ENCODE data around the gene KCNN2.

Gene KCNN2

GRCh38 chr5:114458726-114459125 is 96.9 kb downstream of the KCNN2 start:
- no peak overlapping the region for H3K4me2 ChIP-seq (ENCODE audit: low read length)
- no peaks in the 10 kb centered on the region for H3K9me3 ChIP-seq (replicated peaks; ENCODE audit: low read length)
- H3K36me3 ChIP-seq (ENCODE audit: insufficient read depth, low read length): no peaks in the 10 kb centered on the region
- H3K27me3 ChIP-seq (ENCODE audit: control insufficient read depth, insufficient read depth, low read length): no peaks in the 10 kb centered on the region
- no peak overlapping the region for H3K9ac ChIP-seq (ENCODE audit: low read depth, low read length)
- H3K4me3 ChIP-seq (ENCODE audit: low read length): no peak overlapping the region
- H3K4me1 ChIP-seq (ENCODE audit: control insufficient read depth, insufficient read depth, low read length): no peaks in the 10 kb centered on the region

GRCh38 chr5:114467171-114467570 is 105.3 kb downstream of the KCNN2 start:
- no peaks in the 10 kb centered on the region for H3K4me1 ChIP-seq (ENCODE audit: control insufficient read depth, insufficient read depth, low read length)
- no peak overlapping the region for H3K9ac ChIP-seq (ENCODE audit: low read depth, low read length)
- no peak overlapping the region for H3K4me3 ChIP-seq (ENCODE audit: low read length)
- H3K9me3 ChIP-seq (replicated peaks; ENCODE audit: low read length): no peaks in the 10 kb centered on the region
- H3K27me3 ChIP-seq (ENCODE audit: control insufficient read depth, insufficient read depth, low read length): no peaks in the 10 kb centered on the region
- no peaks in the 10 kb centered on the region for H3K36me3 ChIP-seq (ENCODE audit: insufficient read depth, low read length)
- no peak overlapping the region for H3K4me2 ChIP-seq (ENCODE audit: low read length)

DNA sequence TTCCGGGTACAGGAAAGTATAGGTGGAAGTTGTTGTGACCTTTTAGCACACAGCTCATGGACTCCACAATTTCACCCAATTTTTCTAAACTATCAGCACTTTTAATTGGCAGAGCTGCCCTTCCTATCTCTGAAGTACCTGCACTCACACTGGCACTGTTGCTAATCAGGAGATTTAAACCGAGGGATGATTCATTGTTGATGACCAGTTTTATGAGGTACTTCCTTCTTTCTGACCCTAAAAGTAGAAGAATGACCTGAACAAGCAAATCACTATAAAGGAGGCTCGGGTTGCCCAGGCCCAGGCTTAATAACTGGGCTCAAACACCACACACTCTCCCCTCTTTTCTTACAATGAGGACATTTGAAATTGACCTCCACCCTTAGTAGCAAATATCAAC is 105.9 kb downstream of the KCNN2 start:
- H3K9ac ChIP-seq (ENCODE audit: low read depth, low read length): no peak overlapping the region
- no peaks in the 10 kb centered on the region for H3K9me3 ChIP-seq (replicated peaks; ENCODE audit: low read length)
- no peaks in the 10 kb centered on the region for H3K36me3 ChIP-seq (ENCODE audit: insufficient read depth, low read length)
- no peak overlapping the region for H3K4me3 ChIP-seq (ENCODE audit: low read length)
- no peaks in the 10 kb centered on the region for H3K27me3 ChIP-seq (ENCODE audit: control insufficient read depth, insufficient read depth, low read length)
- H3K4me2 ChIP-seq (ENCODE audit: low read length): no peak overlapping the region
- H3K4me1 ChIP-seq (ENCODE audit: control insufficient read depth, insufficient read depth, low read length): no peaks in the 10 kb centered on the region

DNA sequence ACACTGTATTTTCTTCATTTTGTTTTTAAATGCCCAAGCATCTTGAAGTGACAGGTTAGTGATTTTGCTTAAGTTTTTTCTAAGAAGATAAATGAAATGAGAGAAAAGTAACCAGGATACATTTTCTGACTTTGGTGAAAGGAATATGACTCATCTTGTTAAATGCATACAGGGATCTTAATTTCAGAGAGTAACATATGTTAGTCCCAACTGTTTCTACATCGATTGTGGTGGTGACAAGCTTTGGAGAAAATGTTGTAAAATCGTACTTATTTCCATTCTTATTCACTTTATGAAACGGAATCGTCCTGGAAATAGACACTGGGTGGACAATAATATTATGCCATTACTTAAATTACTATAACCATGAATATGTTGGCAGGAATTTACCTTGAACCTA is 107.5 kb downstream of the KCNN2 start:
- Histone ChIP-seq H3K27me3 (ENCODE audit: control insufficient read depth, insufficient read depth, low read length) (no peaks in the 10 kb centered on the region), H3K4me2 (ENCODE audit: low read length) (no peak overlapping the region), H3K36me3 (ENCODE audit: insufficient read depth, low read length) (no peaks in the 10 kb centered on the region), H3K4me1 (ENCODE audit: control insufficient read depth, insufficient read depth, low read length) (no peaks in the 10 kb centered on the region), H3K9ac (ENCODE audit: low read depth, low read length) (no peak overlapping the region), H3K9me3 (replicated peaks; ENCODE audit: low read length) (no peaks in the 10 kb centered on the region), H3K4me3 (ENCODE audit: low read length) (no peak overlapping the region)

GRCh38 chr5:114471529-114471928 is 109.7 kb downstream of the KCNN2 start:
- no peaks in the 10 kb centered on the region for H3K4me1 ChIP-seq (ENCODE audit: control insufficient read depth, insufficient read depth, low read length)
- no peaks in the 10 kb centered on the region for H3K9me3 ChIP-seq (replicated peaks; ENCODE audit: low read length)
- H3K4me3 ChIP-seq (ENCODE audit: low read length): no peak overlapping the region
- no peaks in the 10 kb centered on the region for H3K27me3 ChIP-seq (ENCODE audit: control insufficient read depth, insufficient read depth, low read length)
- no peaks in the 10 kb centered on the region for H3K36me3 ChIP-seq (ENCODE audit: insufficient read depth, low read length)
- no peak overlapping the region for H3K9ac ChIP-seq (ENCODE audit: low read depth, low read length)
- no peak overlapping the region for H3K4me2 ChIP-seq (ENCODE audit: low read length)

- no peaks in the 10 kb centered on the region for H3K4me1 ChIP-seq (ENCODE audit: control insufficient read depth, insufficient read depth, low read length)
- H3K9me3 ChIP-seq (replicated peaks; ENCODE audit: low read length): no peaks in the 10 kb centered on the region
- H3K36me3 ChIP-seq (ENCODE audit: insufficient read depth, low read length): no peaks in the 10 kb centered on the region
- no peaks in the 10 kb centered on the region for H3K27me3 ChIP-seq (ENCODE audit: control insufficient read depth, insufficient read depth, low read length)
- no peak overlapping the region for H3K4me3 ChIP-seq (ENCODE audit: low read length)
- no peak overlapping the region for H3K9ac ChIP-seq (ENCODE audit: low read depth, low read length)
- no peak overlapping the region for H3K4me2 ChIP-seq (ENCODE audit: low read length)
Observed at GRCh38 chr5:114473541-114473940, 111.7 kb downstream of the KCNN2 start.

DNA sequence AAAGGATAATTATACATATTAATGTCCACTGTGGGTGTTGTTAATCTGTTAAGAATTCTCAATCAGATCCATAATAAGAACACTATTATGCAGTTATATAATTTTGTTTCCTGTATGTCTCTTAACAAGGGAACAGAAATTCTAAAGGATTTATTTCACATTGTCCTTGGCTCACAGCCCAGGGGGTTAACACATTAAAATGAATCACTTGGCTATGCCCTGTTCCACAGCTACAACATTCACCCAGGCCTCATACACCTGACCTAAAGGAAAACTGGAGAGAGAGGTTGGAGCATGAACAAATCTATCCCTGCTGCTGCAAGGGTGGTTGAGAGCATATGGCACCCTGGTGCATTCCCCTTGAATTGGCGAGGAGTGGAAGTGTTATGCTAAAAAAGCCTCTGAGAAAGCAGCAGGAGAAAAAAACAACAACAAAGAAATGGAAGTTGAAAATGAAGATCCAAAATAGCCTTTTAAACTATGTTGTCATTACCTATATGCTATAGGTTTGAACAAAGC is 116.0 kb downstream of the KCNN2 start:
- no peaks in the 10 kb centered on the region for H3K27me3 ChIP-seq (ENCODE audit: control insufficient read depth, insufficient read depth, low read length)
- no peak overlapping the region for H3K4me3 ChIP-seq (ENCODE audit: low read length)
- H3K9ac ChIP-seq (ENCODE audit: low read depth, low read length): no peak overlapping the region
- H3K36me3 ChIP-seq (ENCODE audit: insufficient read depth, low read length): no peaks in the 10 kb centered on the region
- no peak overlapping the region for H3K4me2 ChIP-seq (ENCODE audit: low read length)
- no peaks in the 10 kb centered on the region for H3K9me3 ChIP-seq (replicated peaks; ENCODE audit: low read length)
- H3K4me1 ChIP-seq (ENCODE audit: control insufficient read depth, insufficient read depth, low read length): no peaks in the 10 kb centered on the region

DNA sequence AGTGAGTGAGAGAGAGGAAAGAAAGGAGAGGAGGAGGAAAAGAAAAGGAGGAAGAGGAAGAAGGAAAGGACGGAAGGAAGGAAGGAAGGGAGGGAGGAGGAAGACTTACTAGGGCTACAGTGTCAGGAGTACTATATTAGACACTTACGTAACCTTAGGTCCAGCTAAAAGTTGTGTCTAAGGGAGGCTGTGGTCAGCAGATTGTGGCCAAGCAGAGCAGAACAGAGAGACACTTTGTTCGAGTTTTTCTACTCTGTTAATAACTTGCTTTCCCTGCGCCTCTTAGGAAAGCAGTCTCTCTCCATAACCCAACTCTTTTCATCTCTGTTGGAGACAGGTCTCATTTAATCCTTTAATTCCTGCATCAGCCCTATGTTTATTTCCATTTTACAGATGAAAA is 138.9 kb downstream of the KCNN2 start:
- no peak overlapping the region for H3K4me3 ChIP-seq (ENCODE audit: low read length)
- H3K4me1 ChIP-seq (ENCODE audit: control insufficient read depth, insufficient read depth, low read length): no peaks in the 10 kb centered on the region
- H3K9me3 ChIP-seq (replicated peaks; ENCODE audit: low read length): no peaks in the 10 kb centered on the region
- no peak overlapping the region for H3K9ac ChIP-seq (ENCODE audit: low read depth, low read length)
- no peaks in the 10 kb centered on the region for H3K27me3 ChIP-seq (ENCODE audit: control insufficient read depth, insufficient read depth, low read length)
- no peak overlapping the region for H3K4me2 ChIP-seq (ENCODE audit: low read length)
- H3K36me3 ChIP-seq (ENCODE audit: insufficient read depth, low read length): no peaks in the 10 kb centered on the region

DNA sequence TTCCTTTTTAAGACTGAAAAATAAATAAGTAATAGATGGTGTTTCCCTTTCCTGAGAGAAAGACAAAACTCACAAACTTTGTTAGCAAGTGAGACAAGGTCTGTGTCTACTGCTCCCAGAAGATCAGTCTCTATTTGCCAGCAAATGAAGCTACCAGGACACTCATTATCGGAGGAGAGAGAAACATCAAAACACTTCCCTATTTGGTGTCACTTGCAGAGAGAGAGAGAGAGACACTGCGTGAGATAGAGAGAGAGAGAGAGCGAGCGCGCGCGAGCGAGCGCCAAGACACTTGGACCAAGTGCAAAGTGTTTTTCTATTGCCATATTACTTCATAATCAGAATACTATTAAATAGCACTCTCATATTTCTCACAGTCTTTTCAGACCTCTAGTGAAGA is 142.7 kb downstream of the KCNN2 start:
- Histone ChIP-seq H3K4me1 (ENCODE audit: control insufficient read depth, insufficient read depth, low read length) (no peaks in the 10 kb centered on the region), H3K9me3 (replicated peaks; ENCODE audit: low read length) (no peaks in the 10 kb centered on the region), H3K9ac (ENCODE audit: low read depth, low read length) (no peak overlapping the region), H3K36me3 (ENCODE audit: insufficient read depth, low read length) (no peaks in the 10 kb centered on the region), H3K27me3 (ENCODE audit: control insufficient read depth, insufficient read depth, low read length) (no peaks in the 10 kb centered on the region), H3K4me2 (ENCODE audit: low read length) (no peak overlapping the region), H3K4me3 (ENCODE audit: low read length) (no peak overlapping the region)

- Histone ChIP-seq H3K4me1 (ENCODE audit: control insufficient read depth, insufficient read depth, low read length) (no peaks in the 10 kb centered on the region), H3K27me3 (ENCODE audit: control insufficient read depth, insufficient read depth, low read length) (no peaks in the 10 kb centered on the region), H3K4me2 (ENCODE audit: low read length) (no peak overlapping the region), H3K9ac (ENCODE audit: low read depth, low read length) (no peak overlapping the region), H3K4me3 (ENCODE audit: low read length) (no peak overlapping the region), H3K9me3 (replicated peaks; ENCODE audit: low read length) (peaks cover 4% of the 10 kb centered on the region), H3K36me3 (ENCODE audit: insufficient read depth, low read length) (no peaks in the 10 kb centered on the region)
Observed at GRCh38 chr5:114524221-114524620, 162.4 kb downstream of the KCNN2 start.

DNA sequence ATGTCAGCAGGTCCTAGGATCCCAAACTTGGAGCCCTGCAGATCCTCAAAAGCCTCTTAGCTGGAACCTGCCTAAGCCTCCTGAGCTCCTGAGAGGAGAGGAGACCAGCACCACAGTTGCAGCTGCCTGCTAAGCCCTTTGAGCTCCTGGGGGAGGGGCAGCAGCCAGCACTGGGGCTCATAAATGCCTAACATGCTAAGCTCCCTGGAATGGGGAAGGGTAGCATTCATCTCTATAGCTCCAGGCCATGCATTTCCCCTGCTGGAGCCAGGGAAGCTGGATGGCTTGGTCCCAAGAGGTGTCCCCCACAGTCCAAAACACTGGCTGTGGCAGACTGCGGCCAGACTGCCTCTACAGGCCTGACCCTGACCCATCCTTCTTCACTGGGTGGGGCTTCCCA is 182.7 kb downstream of the KCNN2 start:
- no peak overlapping the region for H3K9ac ChIP-seq (ENCODE audit: low read depth, low read length)
- H3K9me3 ChIP-seq (replicated peaks; ENCODE audit: low read length): no peaks in the 10 kb centered on the region
- H3K36me3 ChIP-seq (ENCODE audit: insufficient read depth, low read length): no peaks in the 10 kb centered on the region
- H3K27me3 ChIP-seq (ENCODE audit: control insufficient read depth, insufficient read depth, low read length): no peaks in the 10 kb centered on the region
- H3K4me1 ChIP-seq (ENCODE audit: control insufficient read depth, insufficient read depth, low read length): no peaks in the 10 kb centered on the region
- no peak overlapping the region for H3K4me2 ChIP-seq (ENCODE audit: low read length)
- H3K4me3 ChIP-seq (ENCODE audit: low read length): no peak overlapping the region

Data from skeletal muscle satellite cell (primary cell).